Endodermal cell (in vitro differentiated cells): Measurements from ENCODE around the gene MYEF2. TPM values are rescaled to one million over a fixed set of nuclear protein-coding genes. Genes with fewer than 3 reads are reported as not detected.
A peak's percentile ranks its signal among the peaks of the same experiment; 100 is the strongest.

ENCODE experiments used
- DNase-seq: peaks from one replicate; pipeline ENCODE4 v3.0.0-alpha.2; 2017
- H3K27ac ChIP-seq: 2 replicates; pipeline ENCODE4 v1.5.1; 2013; ENCODE audit warnings: mild to moderate bottlenecking, low read depth, low read length, moderate library complexity
- H3K27me3 ChIP-seq: 2 replicates; pipeline ENCODE4 v1.6.1; 2013; ENCODE audit warnings: mild to moderate bottlenecking, low read length, moderate library complexity; ENCODE audit not compliant: insufficient read depth, control insufficient read depth, poor library complexity, severe bottlenecking
- H3K36me3 ChIP-seq: 2 replicates; pipeline ENCODE4 v1.7.0; 2013; ENCODE audit warnings: mild to moderate bottlenecking, low read length, moderate library complexity; ENCODE audit not compliant: control insufficient read depth, insufficient read depth
- H3K4me1 ChIP-seq: one replicate; pipeline ENCODE4 v1.7.0; 2013; ENCODE audit warnings: low read length; ENCODE audit not compliant: control insufficient read depth, insufficient read depth
- H3K4me3 ChIP-seq: 2 replicates; pipeline ENCODE4 v1.5.1; 2013; ENCODE audit warnings: mild to moderate bottlenecking, low read length, moderate library complexity
- H3K9ac ChIP-seq: 2 replicates; pipeline ENCODE4 v1.6.1; 2013; ENCODE audit warnings: mild to moderate bottlenecking, low read length, moderate library complexity; ENCODE audit not compliant: poor library complexity, severe bottlenecking; ENCODE audit errors: extremely low read depth
- H3K9me3 ChIP-seq: 2 replicates; pipeline ENCODE4 v1.6.1; 2013; ENCODE audit warnings: mild to moderate bottlenecking, low read length, moderate library complexity; ENCODE audit not compliant: control insufficient read depth
- H3K27ac Mint-ChIP-seq: 2 replicates; pipeline ENCODE4 v1.8.0; 2020; ENCODE audit warnings: mixed read lengths
- H3K27me3 Mint-ChIP-seq: 2 replicates; pipeline ENCODE4 v1.8.0; 2021; ENCODE audit warnings: mild to moderate bottlenecking, mixed read lengths; ENCODE audit not compliant: insufficient read depth
- H3K36me3 Mint-ChIP-seq: 2 replicates; pipeline ENCODE4 v1.8.0; 2020; ENCODE audit warnings: low read depth, mixed read lengths
- H3K4me1 Mint-ChIP-seq: 2 replicates; pipeline ENCODE4 v1.8.0; 2020; ENCODE audit warnings: mixed read lengths
- H3K4me3 Mint-ChIP-seq: 2 replicates; pipeline ENCODE4 v1.8.0; 2020; ENCODE audit warnings: mild to moderate bottlenecking, moderate library complexity, mixed read lengths
- H3K9me3 Mint-ChIP-seq: 2 replicates; pipeline ENCODE4 v1.8.0; 2020; ENCODE audit warnings: mild to moderate bottlenecking, mixed read lengths
- WGBS, 2 experiments: methylation state at CpG; one replicate each; pipeline versions ENCODE4 v1.1.5 to v1.1.7; 2013; ENCODE audit warnings: missing lambda C conversion rate in 2 of 2, mixed read lengths in 1 of 2; ENCODE audit not compliant: insufficient coverage in 1 of 2, insufficient read length in 1 of 2; 5-methylcytosine and 5-hydroxymethylcytosine counted together
- total RNA-seq, 2 donors: library from RNA; stranded (reverse); fragmentation: NEBNext Ultra II Directional in 1 of 2; extraction: Animal tissue kit (Norgen Biotek cat#: 25700) in 1 of 2; gene quantifications; 2 replicates in 1 of 2; 3 replicates in 1 of 2; pipeline ENCODE4 v1.2.1, GENCODE V29; 2021
- TF ChIP-seq, protein P1 (sequence below): fragments of 200-600 bp; sonication (generic); conservative IDR thresholded peaks from 2 replicates; pipeline ENCODE4 v1.5.0; 2021; ENCODE audit warnings: antibody characterized with exemption, mild to moderate bottlenecking

The MYEF2 gene
- total RNA-seq, 2 donors from 2014 or later, result 58.2 to 91.2 TPM

DNA sequence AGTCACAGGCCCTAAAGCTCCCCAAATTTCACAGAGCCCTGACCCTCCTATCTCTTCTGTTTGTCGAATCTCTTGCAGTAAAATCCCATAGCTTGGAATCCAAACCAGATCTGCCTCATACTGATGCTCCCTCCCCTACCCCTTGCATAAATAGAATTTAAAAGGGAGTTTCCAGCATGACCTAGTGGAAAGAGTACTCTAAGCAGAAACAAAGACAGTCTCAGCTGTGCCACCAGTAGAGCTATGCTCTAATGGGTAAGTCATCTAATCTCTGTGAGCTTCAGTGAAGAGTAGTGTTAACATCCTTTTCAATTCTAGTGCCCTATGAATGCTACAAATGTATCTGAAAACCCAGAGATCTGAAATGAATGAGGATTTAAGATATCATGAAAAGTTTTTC is 24.0 kb upstream of the MYEF2 start:
- Histone ChIP-seq H3K9me3 (no peaks in the 10 kb centered on the region), H3K4me1 (no peaks in the 10 kb centered on the region), H3K27me3 (no peaks in the 10 kb centered on the region), H3K4me3 (no peak overlapping the region), H3K9ac (no peak overlapping the region), H3K36me3 (no peaks in the 10 kb centered on the region), H3K27ac (no peak overlapping the region)
- WGBS, 2 experiments, result 69% methylated on average over 1 of the region's 1 CpG; no CpG with 5 or more reads in 1 of the 2 experiments
- DNase-seq, result no peak
- TF ChIP-seq, protein P1, sequence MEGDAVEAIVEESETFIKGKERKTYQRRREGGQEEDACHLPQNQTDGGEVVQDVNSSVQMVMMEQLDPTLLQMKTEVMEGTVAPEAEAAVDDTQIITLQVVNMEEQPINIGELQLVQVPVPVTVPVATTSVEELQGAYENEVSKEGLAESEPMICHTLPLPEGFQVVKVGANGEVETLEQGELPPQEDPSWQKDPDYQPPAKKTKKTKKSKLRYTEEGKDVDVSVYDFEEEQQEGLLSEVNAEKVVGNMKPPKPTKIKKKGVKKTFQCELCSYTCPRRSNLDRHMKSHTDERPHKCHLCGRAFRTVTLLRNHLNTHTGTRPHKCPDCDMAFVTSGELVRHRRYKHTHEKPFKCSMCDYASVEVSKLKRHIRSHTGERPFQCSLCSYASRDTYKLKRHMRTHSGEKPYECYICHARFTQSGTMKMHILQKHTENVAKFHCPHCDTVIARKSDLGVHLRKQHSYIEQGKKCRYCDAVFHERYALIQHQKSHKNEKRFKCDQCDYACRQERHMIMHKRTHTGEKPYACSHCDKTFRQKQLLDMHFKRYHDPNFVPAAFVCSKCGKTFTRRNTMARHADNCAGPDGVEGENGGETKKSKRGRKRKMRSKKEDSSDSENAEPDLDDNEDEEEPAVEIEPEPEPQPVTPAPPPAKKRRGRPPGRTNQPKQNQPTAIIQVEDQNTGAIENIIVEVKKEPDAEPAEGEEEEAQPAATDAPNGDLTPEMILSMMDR, result no peak
- Mint-ChIP-seq H3K27me3 (peaks cover 3% of the 10 kb centered on the region), H3K4me1 (no peaks in the 10 kb centered on the region), H3K9me3 (no peaks in the 10 kb centered on the region), H3K36me3 (no peaks in the 10 kb centered on the region), H3K27ac (no peak overlapping the region), H3K4me3 (no peak overlapping the region)

DNA sequence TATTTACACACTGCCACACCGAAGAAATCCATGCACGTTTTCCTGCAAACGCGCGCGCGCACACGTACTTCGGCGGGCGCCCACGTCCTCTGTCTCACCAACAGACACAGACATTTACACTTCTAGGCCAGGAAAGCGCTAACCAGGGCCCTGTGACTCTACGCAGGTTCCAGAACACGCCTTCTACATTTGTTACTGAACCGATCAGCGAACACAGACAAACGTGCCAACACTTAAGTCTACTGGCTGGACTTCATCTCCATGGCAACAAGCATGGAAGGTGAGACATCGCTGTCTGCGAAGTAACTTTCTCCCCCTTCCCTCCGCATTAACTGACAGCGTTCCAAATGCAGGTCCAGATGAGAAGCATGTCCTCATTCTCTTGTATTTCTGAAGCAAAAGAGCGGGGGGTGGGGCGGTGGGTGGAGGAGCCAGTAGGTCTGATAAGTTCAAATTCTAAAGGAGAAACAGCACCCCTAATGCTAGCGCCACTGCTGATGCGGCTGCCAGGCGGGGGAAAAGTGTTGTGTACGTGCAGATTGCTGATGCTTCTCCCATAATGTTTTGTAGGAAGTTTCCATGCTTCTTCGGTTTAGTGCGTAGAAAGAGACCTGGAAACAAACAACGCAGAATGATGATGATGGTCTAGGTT is 13.6 kb upstream of the MYEF2 start, which contains the start of gene CTXN2:
Gene CTXN2 (plus strand): TSS at position 92 of the 652 bp plus-strand sequence. CDS start 9,636 bp downstream, outside the sequence.
- H3K9me3 ChIP-seq, result no peaks in the 10 kb centered on the region
- peaks cover 4% of the 10 kb centered on the region for H3K27me3 Mint-ChIP-seq
- peak within 1 kb of the TSS; percentile 69 for H3K4me3 ChIP-seq
- no peak within 1 kb of the TSS for H3K27ac Mint-ChIP-seq
- 17 to 35% methylated on average over 10 to 31 of the region's 31 CpGs for WGBS, 2 experiments
- no peaks in the 10 kb centered on the region for H3K36me3 Mint-ChIP-seq
- H3K27me3 ChIP-seq, result peaks cover 45% of the 10 kb centered on the region
- peak within 1 kb of the TSS; percentile 3 for H3K4me3 Mint-ChIP-seq
- no peak within 1 kb of the TSS for H3K9ac ChIP-seq
- peaks cover 13% of the 10 kb centered on the region for H3K4me1 Mint-ChIP-seq
- no peaks in the 10 kb centered on the region for H3K4me1 ChIP-seq
- H3K36me3 ChIP-seq, result no peaks in the 10 kb centered on the region
- no peaks in the 10 kb centered on the region for H3K9me3 Mint-ChIP-seq
- DNase-seq, result peak; percentile 58
- TF ChIP-seq, protein P1, result no peak
- no peak within 1 kb of the TSS for H3K27ac ChIP-seq

DNA sequence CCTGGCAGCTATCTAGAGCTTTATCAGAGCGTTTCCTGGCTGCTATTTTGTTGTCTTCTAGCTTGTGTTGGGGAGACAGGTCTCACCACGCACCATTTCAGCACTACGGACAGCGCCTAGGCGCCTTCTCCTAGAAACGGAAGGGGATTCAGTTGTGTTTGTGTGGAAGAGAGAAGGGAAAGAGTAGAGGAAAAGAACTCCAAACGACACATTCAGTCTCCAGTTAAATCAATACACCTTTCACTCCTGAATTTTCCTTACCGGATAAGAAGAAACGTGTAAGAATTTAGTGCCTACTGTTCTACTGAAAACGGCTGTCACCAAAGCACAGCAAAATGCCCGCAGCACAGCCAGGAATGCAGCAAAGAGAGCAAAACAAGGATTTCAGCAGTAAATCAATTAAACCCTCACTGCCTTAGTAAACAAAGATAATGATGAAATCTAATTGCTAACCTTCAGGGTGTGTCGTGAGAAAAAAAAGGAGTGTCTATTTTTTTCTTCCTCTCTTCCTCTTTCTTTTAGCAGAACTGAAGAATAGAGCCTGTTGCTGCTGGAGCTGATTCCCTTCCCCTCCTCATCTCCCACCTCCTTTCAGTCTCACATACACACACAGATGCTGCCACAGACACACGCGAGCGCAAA is 13.0 kb upstream of the MYEF2 start:
- Mint-ChIP-seq H3K27me3 (peaks cover 4% of the 10 kb centered on the region), H3K36me3 (no peaks in the 10 kb centered on the region), H3K4me1 (peaks cover 13% of the 10 kb centered on the region), H3K4me3 (peak overlapping the region; percentile 3), H3K9me3 (no peaks in the 10 kb centered on the region), H3K27ac (no peak overlapping the region)
- H3K4me3 ChIP-seq, result peak overlapping the region; percentile 69
- no peak overlapping the region for H3K27ac ChIP-seq
- H3K9me3 ChIP-seq, result no peaks in the 10 kb centered on the region
- DNase-seq, result peak; percentile 97
- H3K36me3 ChIP-seq, result no peaks in the 10 kb centered on the region
- 6 to 20% methylated on average over 5 to 12 of the region's 15 CpGs for WGBS, 2 experiments
- TF ChIP-seq, protein P1, result no peak
- H3K4me1 ChIP-seq, result no peaks in the 10 kb centered on the region
- peaks cover 45% of the 10 kb centered on the region for H3K27me3 ChIP-seq
- no peak overlapping the region for H3K9ac ChIP-seq
